Retina (tissue), 1 donor: ENCODE data around the gene NUDT13.
"Not testable (repeated sequence)": the region's sequence is repeated elsewhere in the genome, so short reads cannot be mapped to it uniquely, and the experiment has no call there.

Experiments used
- DNase-seq: peaks from one replicate; pipeline ENCODE4 v3.0.0-alpha.2; 2016

Gene NUDT13

GRCh38 chr10:73106301-73106700 lies 4.0 kb upstream of the NUDT13 start:
- no peak for DNase-seq

- DNase-seq: not testable (repeated sequence)
These were observed 1.0 kb upstream of the NUDT13 start for GRCh38 chr10:73109248-73109652.

GRCh38 chr10:73112032-73112431 lies 1.8 kb downstream of the NUDT13 start:
- DNase-seq: not testable (repeated sequence)

GRCh38 chr10:73113551-73113950 lies 3.3 kb downstream of the NUDT13 start:
- no peak for DNase-seq

GRCh38 chr10:73116017-73116416 lies 5.8 kb downstream of the NUDT13 start:
- no peak for DNase-seq

- no peak for DNase-seq
These were observed 7.9 kb downstream of the NUDT13 start for GRCh38 chr10:73117976-73118743.

GRCh38 chr10:73119457-73119856 lies 9.2 kb downstream of the NUDT13 start:
- no peak for DNase-seq

GRCh38 chr10:73119952-73120351 lies 9.7 kb downstream of the NUDT13 start:
- DNase-seq: no peak

- DNase-seq: no peak
These were observed 16.1 kb downstream of the NUDT13 start for GRCh38 chr10:73126343-73126742.

GRCh38 chr10:73131301-73131700 lies 21.0 kb downstream of the NUDT13 start:
- no peak for DNase-seq

- no peak for DNase-seq
These were observed 21.8 kb downstream of the NUDT13 start for GRCh38 chr10:73131913-73132686.

GRCh38 chr10:73134727-73135126 lies 24.5 kb downstream of the NUDT13 start:
- DNase-seq: no peak

GRCh38 chr10:73136627-73137026 lies 26.4 kb downstream of the NUDT13 start:
- DNase-seq: no peak

- no peak for DNase-seq
These were observed 29.0 kb downstream of the NUDT13 start for GRCh38 chr10:73139251-73139650.

GRCh38 chr10:73141603-73142002 lies 31.3 kb downstream of the NUDT13 start:
- no peak for DNase-seq

GRCh38 chr10:73150633-73151413 lies 40.6 kb downstream of the NUDT13 start:
- not testable (repeated sequence) for DNase-seq

- no peak for DNase-seq
These were observed 41.8 kb downstream of the NUDT13 start for GRCh38 chr10:73152009-73152408.

- no peak for DNase-seq
These were observed 45.8 kb downstream of the NUDT13 start for GRCh38 chr10:73156054-73156453.

- DNase-seq: peak; percentile 57
These were observed 48.9 kb downstream of the NUDT13 start for GRCh38 chr10:73159038-73159648.

GRCh38 chr10:73161079-73161478 lies 50.8 kb downstream of the NUDT13 start:
- no peak for DNase-seq

GRCh38 chr10:73161662-73162061 lies 51.4 kb downstream of the NUDT13 start:
- no peak for DNase-seq

- DNase-seq: no peak
These were observed 52.8 kb downstream of the NUDT13 start for GRCh38 chr10:73163096-73163495.

- DNase-seq: no peak
These were observed 56.7 kb downstream of the NUDT13 start for GRCh38 chr10:73166972-73167371.
